ENCODE data around the gene MYZAP. TPM values are rescaled to one million over a fixed set of nuclear protein-coding genes. Genes with fewer than 3 reads are reported as not detected.

The MYZAP gene
- total RNA-seq, 1 donor from 2014 or later = 11.9 TPM

DNA sequence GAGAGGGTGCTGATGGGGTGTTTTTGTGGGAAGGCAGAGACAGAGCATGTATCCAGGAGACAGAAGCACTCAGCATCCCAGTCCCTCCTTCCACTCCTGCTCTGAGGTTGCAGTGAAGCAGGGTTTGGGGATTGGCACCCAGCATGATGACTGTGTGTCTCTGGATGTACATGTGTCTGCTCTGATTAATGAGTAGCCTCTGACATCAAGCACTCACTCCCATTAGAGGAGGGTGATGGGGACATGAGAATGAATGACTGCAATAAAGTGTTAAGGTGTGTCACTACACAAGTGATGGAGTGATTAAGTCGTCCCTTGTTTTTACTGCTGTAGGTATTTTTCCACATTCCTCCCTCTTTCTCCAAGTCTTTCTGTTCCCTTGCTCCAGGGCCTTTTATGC lies 9.6 kb upstream of the MYZAP start:
- Mint-ChIP-seq H3K36me3 (ENCODE audit: insufficient read depth) (peaks cover 9% of the 10 kb centered on the region), H3K4me3 (ENCODE audit: low read depth) (no peak overlapping the region), H3K9me3 (ENCODE audit: low read depth) (peaks cover 16% of the 10 kb centered on the region), H3K27me3 (no peaks in the 10 kb centered on the region), H3K4me1 (ENCODE audit: low read depth) (peaks cover 30% of the 10 kb centered on the region), H3K27ac (no peak overlapping the region)
- DNase-seq (ENCODE audit: low spot score, unreplicated experiment) = no peak
- TF ChIP-seq, protein P1, sequence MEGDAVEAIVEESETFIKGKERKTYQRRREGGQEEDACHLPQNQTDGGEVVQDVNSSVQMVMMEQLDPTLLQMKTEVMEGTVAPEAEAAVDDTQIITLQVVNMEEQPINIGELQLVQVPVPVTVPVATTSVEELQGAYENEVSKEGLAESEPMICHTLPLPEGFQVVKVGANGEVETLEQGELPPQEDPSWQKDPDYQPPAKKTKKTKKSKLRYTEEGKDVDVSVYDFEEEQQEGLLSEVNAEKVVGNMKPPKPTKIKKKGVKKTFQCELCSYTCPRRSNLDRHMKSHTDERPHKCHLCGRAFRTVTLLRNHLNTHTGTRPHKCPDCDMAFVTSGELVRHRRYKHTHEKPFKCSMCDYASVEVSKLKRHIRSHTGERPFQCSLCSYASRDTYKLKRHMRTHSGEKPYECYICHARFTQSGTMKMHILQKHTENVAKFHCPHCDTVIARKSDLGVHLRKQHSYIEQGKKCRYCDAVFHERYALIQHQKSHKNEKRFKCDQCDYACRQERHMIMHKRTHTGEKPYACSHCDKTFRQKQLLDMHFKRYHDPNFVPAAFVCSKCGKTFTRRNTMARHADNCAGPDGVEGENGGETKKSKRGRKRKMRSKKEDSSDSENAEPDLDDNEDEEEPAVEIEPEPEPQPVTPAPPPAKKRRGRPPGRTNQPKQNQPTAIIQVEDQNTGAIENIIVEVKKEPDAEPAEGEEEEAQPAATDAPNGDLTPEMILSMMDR (IDR thresholded peaks at IDR 0.05; ENCODE audit: unreplicated experiment) = no peak

- H3K27me3 Mint-ChIP-seq = peaks cover 5% of the 10 kb centered on the region
These were observed 8.4 kb upstream of the MYZAP start for GRCh38 chr15:57583282-57583681.

GRCh38 chr15:57583720-57584119 lies 8.0 kb upstream of the MYZAP start:
- H3K9me3 Mint-ChIP-seq (ENCODE audit: low read depth) = peaks cover 16% of the 10 kb centered on the region
- no peak overlapping the region for H3K27ac Mint-ChIP-seq
- peaks cover 5% of the 10 kb centered on the region for H3K27me3 Mint-ChIP-seq
- no peak overlapping the region for H3K4me3 Mint-ChIP-seq (ENCODE audit: low read depth)
- peaks cover 29% of the 10 kb centered on the region for H3K4me1 Mint-ChIP-seq (ENCODE audit: low read depth)
- TF ChIP-seq, protein P1 (IDR thresholded peaks at IDR 0.05; ENCODE audit: unreplicated experiment) = no peak
- DNase-seq (ENCODE audit: low spot score, unreplicated experiment) = no peak
- peaks cover 9% of the 10 kb centered on the region for H3K36me3 Mint-ChIP-seq (ENCODE audit: insufficient read depth)

More at GRCh38 chr15:57583282-57583681, 8.4 kb upstream of the MYZAP start:
- no peak for DNase-seq (ENCODE audit: low spot score, unreplicated experiment)
- Mint-ChIP-seq H3K9me3 (ENCODE audit: low read depth) (peaks cover 16% of the 10 kb centered on the region), H3K36me3 (ENCODE audit: insufficient read depth) (peaks cover 9% of the 10 kb centered on the region), H3K27ac (no peak overlapping the region), H3K4me1 (ENCODE audit: low read depth) (peaks cover 30% of the 10 kb centered on the region), H3K4me3 (ENCODE audit: low read depth) (no peak overlapping the region)
- TF ChIP-seq, protein P1 (IDR thresholded peaks at IDR 0.05; ENCODE audit: unreplicated experiment) = no peak

GRCh38 chr15:57586661-57587424 lies 4.9 kb upstream of the MYZAP start:
- H3K27me3 Mint-ChIP-seq = peaks cover 14% of the 10 kb centered on the region
- H3K4me3 Mint-ChIP-seq (ENCODE audit: low read depth) = no peak overlapping the region
- no peak for DNase-seq (ENCODE audit: low spot score, unreplicated experiment)
- TF ChIP-seq, protein P1 (IDR thresholded peaks at IDR 0.05; ENCODE audit: unreplicated experiment) = no peak
- H3K36me3 Mint-ChIP-seq (ENCODE audit: insufficient read depth) = peaks cover 9% of the 10 kb centered on the region
- H3K27ac Mint-ChIP-seq = no peak overlapping the region
- H3K9me3 Mint-ChIP-seq (ENCODE audit: low read depth) = peaks cover 14% of the 10 kb centered on the region
- H3K4me1 Mint-ChIP-seq (ENCODE audit: low read depth) = peaks cover 16% of the 10 kb centered on the region

- TF ChIP-seq, protein P1 (IDR thresholded peaks at IDR 0.05; ENCODE audit: unreplicated experiment) = no peak
- Mint-ChIP-seq H3K27me3 (peaks cover 14% of the 10 kb centered on the region), H3K36me3 (ENCODE audit: insufficient read depth) (peaks cover under 1% of the 10 kb centered on the region), H3K4me1 (ENCODE audit: low read depth) (peaks cover 18% of the 10 kb centered on the region), H3K27ac (no peak overlapping the region), H3K9me3 (ENCODE audit: low read depth) (no peaks in the 10 kb centered on the region), H3K4me3 (ENCODE audit: low read depth) (no peak overlapping the region)
- no peak for DNase-seq (ENCODE audit: low spot score, unreplicated experiment)
These were observed 2.4 kb upstream of the MYZAP start for GRCh38 chr15:57589281-57589680.
